Pancreas (tissue), 10 donors: ENCODE results near the gene C17orf58. TPM values are rescaled to one million over a fixed set of nuclear protein-coding genes. Genes with fewer than 3 reads are reported as not detected.
"Not testable (repeated sequence)": the region's sequence is repeated elsewhere in the genome, so short reads cannot be mapped to it uniquely, and the experiment has no call there.

Experiments used
- ATAC-seq, 4 donors: fragments of 200-7000 bp; cut with Tn5 transposase; one replicate each; pipeline versions ENCODE4 v1.8.0 to v1.9.1; 2020; ENCODE audit warnings: mild to moderate bottlenecking in 4 of 4, moderate library complexity in 4 of 4
- DNase-seq, 6 donors: peaks; one replicate each; pipeline ENCODE4 v3.0.0-alpha.2; 2020
- FAIRE-seq: peaks from 2 replicates; lab custom pipeline; 2012; peaks lifted over from hg19 to GRCh38; lab: Jason Lieb, UNC
- H3K27ac ChIP-seq, 4 donors: fragments of 200-600 bp; sonication (generic); 1 replicate in 3 of 4; 2 replicates in 1 of 4; pipeline versions ENCODE4 v1.5.0 to v1.8.0; 2020
- H3K27me3 ChIP-seq, 4 donors: fragments of 200-600 bp; one replicate each; pipeline ENCODE4 v1.8.0; 2021
- H3K36me3 ChIP-seq, 3 donors: fragments of 200-600 bp; sonication (generic) in 1 of 3; one replicate each; pipeline versions ENCODE4 v1.5.0 to v1.8.0; 2020 to 2021
- H3K4me1 ChIP-seq, 3 donors: fragments of 200-600 bp; one replicate each; pipeline ENCODE4 v1.8.0; 2021
- H3K4me3 ChIP-seq, 4 donors: fragments of 200-600 bp; sonication (generic) in 2 of 4; one replicate each; pipeline versions ENCODE4 v1.5.0 to v1.8.0; 2020 to 2021
- H3K9me3 ChIP-seq, 4 donors: fragments of 200-600 bp; one replicate each; pipeline ENCODE4 v1.8.0; 2021
- CTCF ChIP-seq, 4 donors: fragments of 200-600 bp; sonication (generic) in 3 of 4; IDR thresholded peaks; one replicate each; pipeline versions ENCODE4 v1.5.0 to v1.8.0; 2021; ENCODE audit warnings: antibody characterized with exemption in 4 of 4
- WGBS, 2 donors: extraction: QIAGEN DNeasy Blood & Tissue Kit; methylation state at CpG; one replicate each; pipeline ENCODE4 v1.1.7; 2013; 5-methylcytosine and 5-hydroxymethylcytosine counted together
- intact Hi-C, 3 donors: fragments of 100-400 bp; cut with DNase I; formaldehyde crosslinking; loops; one replicate each; pipeline versions ENCODE4 v1.11.1 to v1.14.2; 2022
- polyA plus RNA-seq, 2 donors: library from polyadenylated mRNA; stranded (reverse); fragments of 200-250 nt; gene quantifications; one replicate each; pipeline ENCODE4 v1.2.3, GENCODE V29; 2013
- total RNA-seq, 6 donors: library from RNA; stranded (reverse); fragmentation: NEBNext Ultra II Directional in 4 of 6; extraction: Animal tissue kit (Norgen Biotek cat#: 25700) in 4 of 6; gene quantifications; one replicate each; pipeline versions ENCODE4 v1.2.1 to v1.2.4, GENCODE V29; 2021 to 2023
- donor health status: healthy with polysubstance abuse.
- donor health status: DM: no; HTN: no; CAD: no; lungs with moderate emphysema.
- donor health status: DM: no; HTN: no; CAD: no.
- donor health status: control.
- donor health status: control.
- donor health status: Bipolar disorder and iron deficiency.
- donor health status: DM: yes; HTN: yes; CAD: no.
- donor health status: DM: no; HTN: no; CAD: no.
- donor health status: DM: no; HTN: no; CAD: no.
- donor health status: DM: yes; HTN: yes; CAD: no.

Gene C17orf58
- total RNA-seq: 1 to 10 TPM; 3.0 to 8.7 (median 5.5) TPM
- polyA plus RNA-seq: 1 to 10 TPM; 4.8 to 7.5 TPM

- H3K4me3 ChIP-seq: peak within 1 kb of the TSS; percentile 32 to 59 (median 45)
- H3K27me3 ChIP-seq, ATAC-seq, H3K9me3 ChIP-seq, H3K4me1 ChIP-seq, DNase-seq, FAIRE-seq, intact Hi-C loops, H3K36me3 ChIP-seq: not testable (repeated sequence)
- WGBS, 2 donors: 43 to 44% methylated on average over 25 of the region's 25 CpGs
- peak within 1 kb of the TSS in 2 of 4 donors; percentile 41 to 60 for H3K27ac ChIP-seq
These were observed at the start of gene C17orf58 for GRCh38 chr17:67996301-67997171. TSS of gene C17orf58 (minus strand) at chr17:67996469. CDS start at chr17:67996198, 271 bp downstream.

GRCh38 chr17:68036304-68037147, 40.3 kb upstream of the C17orf58 start:
- no peak for TF ChIP-seq CTCF (IDR thresholded peaks at IDR 0.05)
- Histone ChIP-seq H3K27me3 (no peaks in the 10 kb centered on the region), H3K4me1 (peaks cover 0 to 8% (median 4%) of the 10 kb centered on the region in 3 donors), H3K36me3 (peaks cover 0 to 2% (median 0%) of the 10 kb centered on the region in 3 donors), H3K27ac (no peak overlapping the region), H3K4me3 (peak overlapping the region; percentile 62 to 93 (median 87)), H3K9me3 (no peaks in the 10 kb centered on the region)
- intact Hi-C loops: loop anchor here in 1 of 3 donors (10.0 kb wide), 1 partner anchor 72 kb away; no protein-coding TSS in a partner anchor
- FAIRE-seq (no peak), ATAC-seq (no peak), DNase-seq (no peak)
- WGBS, 2 donors: 23 to 26% methylated on average over 11 of the region's 11 CpGs

- no peaks in the 10 kb centered on the region for H3K27me3 ChIP-seq
- ATAC-seq: peak; percentile 94 to 98 (median 96)
- no peak for TF ChIP-seq CTCF (IDR thresholded peaks at IDR 0.05)
- peak within 1 kb of the TSS; percentile 2 to 58 (median 30) for H3K27ac ChIP-seq
- H3K9me3 ChIP-seq: no peaks in the 10 kb centered on the region
- peak; percentile 87 to 95 (median 92) for DNase-seq
- 0% methylated on average over 63 to 70 of the region's 72 CpGs for WGBS, 2 donors
- H3K4me1 ChIP-seq: peaks cover 0 to 8% (median 4%) of the 10 kb centered on the region in 3 donors
- H3K36me3 ChIP-seq: no peaks in the 10 kb centered on the region
- intact Hi-C loops: loop anchor here in 1 of 3 donors (10.0 kb wide), 1 partner anchor 71 kb away; no protein-coding TSS in a partner anchor
- no peak for FAIRE-seq
- peak within 1 kb of the TSS; percentile 62 to 93 (median 87) for H3K4me3 ChIP-seq
These were observed 39.4 kb upstream of the C17orf58 start, which contains the start of gene KPNA2 for GRCh38 chr17:68035523-68036303. TSS of gene KPNA2 (plus strand) at chr17:68035735. CDS start at chr17:68037133, 1,398 bp downstream.

- peaks cover 0 to 8% (median 4%) of the 10 kb centered on the region in 3 donors for H3K4me1 ChIP-seq
- H3K27me3 ChIP-seq: no peaks in the 10 kb centered on the region
- FAIRE-seq (peak; percentile 88), DNase-seq (peak; percentile 90 to 96 (median 93)), ATAC-seq (peak; percentile 89 to 92 (median 90))
- no peak for TF ChIP-seq CTCF (IDR thresholded peaks at IDR 0.05)
- H3K27ac ChIP-seq: no peak overlapping the region
- peak overlapping the region in 2 of 4 donors; percentile 35 to 81 for H3K4me3 ChIP-seq
- WGBS, 2 donors: 1 to 2% methylated on average over 21 to 22 of the region's 27 CpGs
- intact Hi-C loops: loop anchor here in 1 of 3 donors (10.0 kb wide), 1 partner anchor 70 kb away; no protein-coding TSS in a partner anchor
- no peaks in the 10 kb centered on the region for H3K36me3 ChIP-seq
- H3K9me3 ChIP-seq: no peaks in the 10 kb centered on the region
These were observed 38.9 kb upstream of the C17orf58 start for GRCh38 chr17:68035131-68035522.
